ENCODE measurements around the gene VPS13D. TPM values are rescaled to one million over a fixed set of nuclear protein-coding genes. Genes with fewer than 3 reads are reported as not detected.

VPS13D gene
- total and polyA plus RNA-seq, 4 donors: 10.2 to 68.3 (median 12.6) TPM

GRCh38 chr1:12540580-12541273 is 310.9 kb downstream of the VPS13D start:
- H3K4me1 ChIP-seq (ENCODE audit: control insufficient read depth in 4 of 4, insufficient read depth in 4 of 4, low read length in 3 of 4): peaks cover 9 to 27% (median 16%) of the 10 kb centered on the region in 4 donors
- H3K4me3 ChIP-seq (ENCODE audit: low read depth in 1 of 3, low read length in 3 of 3): no peak overlapping the region
- WGBS: 73% methylated on average over 17 of the region's 17 CpGs
- no peak overlapping the region for H3K9ac ChIP-seq (ENCODE audit: low read depth in 1 of 2, low read length in 2 of 2)
- H3K27ac ChIP-seq (ENCODE audit: low read depth in 1 of 2, low read length in 2 of 2): peak overlapping the region in 1 of 2 donors; percentile 54
- no peaks in the 10 kb centered on the region for H3K36me3 ChIP-seq (ENCODE audit: control insufficient read depth in 4 of 4, insufficient read depth in 3 of 4, low read depth in 1 of 4, low read length in 3 of 4)
- DNase-seq (ENCODE audit: low spot score): no peak
- TF ChIP-seq SP1 (IDR thresholded peaks at IDR 0.05) (no peak), RAD21 (IDR thresholded peaks at IDR 0.05) (no peak), REST (IDR thresholded peaks at IDR 0.05) (no peak)
- H3K9me3 ChIP-seq (ENCODE audit: control insufficient read depth in 4 of 4, low read length in 3 of 4): no peaks in the 10 kb centered on the region
- H3K27me3 ChIP-seq (ENCODE audit: control insufficient read depth in 4 of 4, insufficient read depth in 4 of 4, low read length in 3 of 4): no peaks in the 10 kb centered on the region

- Histone ChIP-seq H3K9ac (ENCODE audit: low read depth in 1 of 2, low read length in 2 of 2) (no peak overlapping the region), H3K4me1 (ENCODE audit: control insufficient read depth in 4 of 4, insufficient read depth in 4 of 4, low read length in 3 of 4) (peaks cover 9 to 27% (median 16%) of the 10 kb centered on the region in 4 donors), H3K27ac (ENCODE audit: low read depth in 1 of 2, low read length in 2 of 2) (peak overlapping the region in 1 of 2 donors; percentile 54), H3K27me3 (ENCODE audit: control insufficient read depth in 4 of 4, insufficient read depth in 4 of 4, low read length in 3 of 4) (no peaks in the 10 kb centered on the region), H3K9me3 (ENCODE audit: control insufficient read depth in 4 of 4, low read length in 3 of 4) (no peaks in the 10 kb centered on the region), H3K36me3 (ENCODE audit: control insufficient read depth in 4 of 4, insufficient read depth in 3 of 4, low read depth in 1 of 4, low read length in 3 of 4) (no peaks in the 10 kb centered on the region), H3K4me3 (ENCODE audit: low read depth in 1 of 3, low read length in 3 of 3) (no peak overlapping the region)
- no peak for DNase-seq (ENCODE audit: low spot score)
- TF ChIP-seq RAD21 (IDR thresholded peaks at IDR 0.05) (peak in 1 of 2 donors; percentile 49), FOXA2 (IDR thresholded peaks at IDR 0.05) (no peak), HNF4A (conservative IDR thresholded peaks at IDR 0.05) (peak; percentile 17 to 25), RXRA (IDR thresholded peaks at IDR 0.05) (peak; percentile 89 to 94), NR2F2 (IDR thresholded peaks at IDR 0.05) (peak; percentile 87), SP1 (IDR thresholded peaks at IDR 0.05) (peak; percentile 28), REST (IDR thresholded peaks at IDR 0.05) (no peak)
- WGBS: 56% methylated on average over 17 of the region's 17 CpGs
Measured at GRCh38 chr1:12541274-12542137, 311.7 kb downstream of the VPS13D start.

Measured in liver (tissue), 9 donors.